Measurements from ENCODE around the gene DNAJC28.

Gene DNAJC28

GRCh38 chr21:33488936-33489335 is 2.6 kb downstream of the DNAJC28 start:
- no peaks in the 10 kb centered on the region for H3K79me1 ChIP-seq (ENCODE audit: low read depth, low read length)

GRCh38 chr21:33487996-33488395 is 3.5 kb downstream of the DNAJC28 start:
- no CpG with 5 or more reads among the region's 5 CpGs for WGBS, 2 donors (ENCODE audit: extremely low coverage in 2 of 2, insufficient read length in 2 of 2, insufficient replicate concordance in 1 of 2)
- no peak overlapping the region for H2AFZ ChIP-seq (ENCODE audit: low read length)
- H2AK5ac ChIP-seq (ENCODE audit: low read depth, low read length) = no peak overlapping the region
- H3K4ac ChIP-seq (ENCODE audit: low read length) = no peak overlapping the region
- H3K4me2 ChIP-seq (ENCODE audit: insufficient read depth, low read length, poor library complexity, severe bottlenecking) = no peak overlapping the region
- peaks cover 1 to 3% of the 10 kb centered on the region in 2 donors for H3K4me1 ChIP-seq (ENCODE audit: control insufficient read depth in 2 of 2, insufficient read depth in 1 of 2, low read depth in 1 of 2, low read length in 2 of 2)
- no peak overlapping the region for H4K91ac ChIP-seq (ENCODE audit: low read depth, low read length, poor library complexity)
- no peak overlapping the region for H2BK5ac ChIP-seq (ENCODE audit: low read length)
- H3K27ac ChIP-seq (replicated peaks; ENCODE audit: low read length) = no peak overlapping the region
- no peak overlapping the region for H2BK120ac ChIP-seq (ENCODE audit: low read depth, low read length)
- H3K14ac ChIP-seq (ENCODE audit: low read length) = no peak overlapping the region
- no peak overlapping the region for H3K9ac ChIP-seq (ENCODE audit: low read depth, low read length, poor library complexity)
- H4K8ac ChIP-seq (ENCODE audit: low read depth, low read length) = no peak overlapping the region
- H2BK12ac ChIP-seq (ENCODE audit: low read length) = no peak overlapping the region
- no peaks in the 10 kb centered on the region for H3K36me3 ChIP-seq (replicated peaks in 1 of 2; ENCODE audit: control insufficient read depth in 2 of 2, insufficient read depth in 2 of 2, low read length in 2 of 2)
- no peak overlapping the region for H2BK15ac ChIP-seq (ENCODE audit: low read length)
- H3K27me3 ChIP-seq (ENCODE audit: control insufficient read depth in 3 of 3, insufficient read depth in 3 of 3, low read depth in 1 of 3, low read length in 3 of 3) = no peaks in the 10 kb centered on the region
- no peaks in the 10 kb centered on the region for H3K9me3 ChIP-seq (replicated peaks in 1 of 2; ENCODE audit: control insufficient read depth in 2 of 2, insufficient read depth in 1 of 2, low read depth in 1 of 2, low read length in 2 of 2)
- DNase-seq (ENCODE audit: low spot score) = no peak
- H3K18ac ChIP-seq (ENCODE audit: low read length) = no peak overlapping the region
- H3K4me3 ChIP-seq (ENCODE audit: low read length in 2 of 2) = no peak overlapping the region
- H3K23ac ChIP-seq (ENCODE audit: low read depth, low read length, poor library complexity) = no peak overlapping the region
- no peaks in the 10 kb centered on the region for H3K79me1 ChIP-seq (ENCODE audit: low read depth, low read length)

More at GRCh38 chr21:33488936-33489335, 2.6 kb downstream of the DNAJC28 start:
- Histone ChIP-seq H4K8ac (ENCODE audit: low read depth, low read length) (no peak overlapping the region), H3K4me2 (ENCODE audit: insufficient read depth, low read length, poor library complexity, severe bottlenecking) (no peak overlapping the region), H4K91ac (ENCODE audit: low read depth, low read length, poor library complexity) (no peak overlapping the region), H3K4me3 (ENCODE audit: low read length in 2 of 2) (no peak overlapping the region), H3K18ac (ENCODE audit: low read length) (no peak overlapping the region), H3K9ac (ENCODE audit: low read depth, low read length, poor library complexity) (no peak overlapping the region), H3K27ac (replicated peaks; ENCODE audit: low read length) (no peak overlapping the region), H2AFZ (ENCODE audit: low read length) (no peak overlapping the region), H3K23ac (ENCODE audit: low read depth, low read length, poor library complexity) (no peak overlapping the region), H2BK5ac (ENCODE audit: low read length) (no peak overlapping the region), H3K4me1 (ENCODE audit: control insufficient read depth in 2 of 2, insufficient read depth in 1 of 2, low read depth in 1 of 2, low read length in 2 of 2) (peaks cover 1 to 3% of the 10 kb centered on the region in 2 donors), H3K4ac (ENCODE audit: low read length) (no peak overlapping the region), H3K27me3 (ENCODE audit: control insufficient read depth in 3 of 3, insufficient read depth in 3 of 3, low read depth in 1 of 3, low read length in 3 of 3) (no peaks in the 10 kb centered on the region), H3K14ac (ENCODE audit: low read length) (no peak overlapping the region), H3K9me3 (replicated peaks in 1 of 2; ENCODE audit: control insufficient read depth in 2 of 2, insufficient read depth in 1 of 2, low read depth in 1 of 2, low read length in 2 of 2) (no peaks in the 10 kb centered on the region), H2AK5ac (ENCODE audit: low read depth, low read length) (no peak overlapping the region), H3K36me3 (replicated peaks in 1 of 2; ENCODE audit: control insufficient read depth in 2 of 2, insufficient read depth in 2 of 2, low read length in 2 of 2) (no peaks in the 10 kb centered on the region), H2BK15ac (ENCODE audit: low read length) (no peak overlapping the region), H2BK12ac (ENCODE audit: low read length) (no peak overlapping the region), H2BK120ac (ENCODE audit: low read depth, low read length) (no peak overlapping the region)
- no peak for DNase-seq (ENCODE audit: low spot score)
- no CpG with 5 or more reads among the region's 4 CpGs for WGBS, 2 donors (ENCODE audit: extremely low coverage in 2 of 2, insufficient read length in 2 of 2, insufficient replicate concordance in 1 of 2)

- DNase-seq (ENCODE audit: low spot score) = no peak
Measured at GRCh38 chr21:33481314-33481943, 10.1 kb downstream of the DNAJC28 start.

GRCh38 chr21:33480481-33481103 is 10.9 kb downstream of the DNAJC28 start:
- WGBS, 2 donors (ENCODE audit: extremely low coverage in 2 of 2, insufficient read length in 2 of 2, insufficient replicate concordance in 1 of 2) = no CpG with 5 or more reads among the region's 17 CpGs

More at GRCh38 chr21:33481314-33481943, 10.1 kb downstream of the DNAJC28 start:
- Histone ChIP-seq H4K8ac (ENCODE audit: low read depth, low read length) (no peak overlapping the region), H3K27ac (replicated peaks; ENCODE audit: low read length) (no peak overlapping the region), H3K4me3 (ENCODE audit: low read length in 2 of 2) (peak overlapping the region in 1 of 2 donors; percentile 64), H3K23ac (ENCODE audit: low read depth, low read length, poor library complexity) (peak overlapping the region; percentile 22), H2BK15ac (ENCODE audit: low read length) (peak overlapping the region; percentile 78), H3K9ac (ENCODE audit: low read depth, low read length, poor library complexity) (no peak overlapping the region), H2BK5ac (ENCODE audit: low read length) (no peak overlapping the region), H2AFZ (ENCODE audit: low read length) (no peak overlapping the region), H2BK120ac (ENCODE audit: low read depth, low read length) (no peak overlapping the region), H4K91ac (ENCODE audit: low read depth, low read length, poor library complexity) (no peak overlapping the region), H3K18ac (ENCODE audit: low read length) (no peak overlapping the region), H3K4me2 (ENCODE audit: insufficient read depth, low read length, poor library complexity, severe bottlenecking) (no peak overlapping the region), H2BK12ac (ENCODE audit: low read length) (no peak overlapping the region), H3K36me3 (replicated peaks in 1 of 2; ENCODE audit: control insufficient read depth in 2 of 2, insufficient read depth in 2 of 2, low read length in 2 of 2) (peaks cover 0 to 3% of the 10 kb centered on the region in 2 donors), H3K27me3 (ENCODE audit: control insufficient read depth in 3 of 3, insufficient read depth in 3 of 3, low read depth in 1 of 3, low read length in 3 of 3) (no peaks in the 10 kb centered on the region), H3K79me1 (ENCODE audit: low read depth, low read length) (peaks cover 5% of the 10 kb centered on the region), H3K9me3 (replicated peaks in 1 of 2; ENCODE audit: control insufficient read depth in 2 of 2, insufficient read depth in 1 of 2, low read depth in 1 of 2, low read length in 2 of 2) (no peaks in the 10 kb centered on the region), H2AK5ac (ENCODE audit: low read depth, low read length) (no peak overlapping the region), H3K4me1 (ENCODE audit: control insufficient read depth in 2 of 2, insufficient read depth in 1 of 2, low read depth in 1 of 2, low read length in 2 of 2) (peaks cover 0 to 6% of the 10 kb centered on the region in 2 donors), H3K14ac (ENCODE audit: low read length) (no peak overlapping the region), H3K4ac (ENCODE audit: low read length) (no peak overlapping the region)
- no CpG with 5 or more reads among the region's 9 CpGs for WGBS, 2 donors (ENCODE audit: extremely low coverage in 2 of 2, insufficient read length in 2 of 2, insufficient replicate concordance in 1 of 2)

More at GRCh38 chr21:33480481-33481103, 10.9 kb downstream of the DNAJC28 start:
- H2BK12ac ChIP-seq (ENCODE audit: low read length) = peak overlapping the region; percentile 3
- peak overlapping the region; percentile 75 for H2BK5ac ChIP-seq (ENCODE audit: low read length)
- H4K8ac ChIP-seq (ENCODE audit: low read depth, low read length) = no peak overlapping the region
- peak overlapping the region; percentile 86 for H3K4me2 ChIP-seq (ENCODE audit: insufficient read depth, low read length, poor library complexity, severe bottlenecking)
- no peak overlapping the region for H2BK15ac ChIP-seq (ENCODE audit: low read length)
- peak overlapping the region; percentile 90 for H3K27ac ChIP-seq (replicated peaks; ENCODE audit: low read length)
- H3K36me3 ChIP-seq (replicated peaks in 1 of 2; ENCODE audit: control insufficient read depth in 2 of 2, insufficient read depth in 2 of 2, low read length in 2 of 2) = peaks cover 0 to 3% of the 10 kb centered on the region in 2 donors
- no peak overlapping the region for H2BK120ac ChIP-seq (ENCODE audit: low read depth, low read length)
- H3K79me1 ChIP-seq (ENCODE audit: low read depth, low read length) = peaks cover 5% of the 10 kb centered on the region
- H2AK5ac ChIP-seq (ENCODE audit: low read depth, low read length) = no peak overlapping the region
- H3K9me3 ChIP-seq (replicated peaks in 1 of 2; ENCODE audit: control insufficient read depth in 2 of 2, insufficient read depth in 1 of 2, low read depth in 1 of 2, low read length in 2 of 2) = no peaks in the 10 kb centered on the region
- peak overlapping the region; percentile 75 to 86 for H3K4me3 ChIP-seq (ENCODE audit: low read length in 2 of 2)
- H3K4me1 ChIP-seq (ENCODE audit: control insufficient read depth in 2 of 2, insufficient read depth in 1 of 2, low read depth in 1 of 2, low read length in 2 of 2) = peaks cover 0 to 6% of the 10 kb centered on the region in 2 donors
- H3K23ac ChIP-seq (ENCODE audit: low read depth, low read length, poor library complexity) = peak overlapping the region; percentile 93
- H3K14ac ChIP-seq (ENCODE audit: low read length) = no peak overlapping the region
- H3K27me3 ChIP-seq (ENCODE audit: control insufficient read depth in 3 of 3, insufficient read depth in 3 of 3, low read depth in 1 of 3, low read length in 3 of 3) = no peaks in the 10 kb centered on the region
- H2AFZ ChIP-seq (ENCODE audit: low read length) = peak overlapping the region; percentile 93
- H3K18ac ChIP-seq (ENCODE audit: low read length) = peak overlapping the region; percentile 97
- no peak overlapping the region for H3K4ac ChIP-seq (ENCODE audit: low read length)
- H4K91ac ChIP-seq (ENCODE audit: low read depth, low read length, poor library complexity) = no peak overlapping the region
- H3K9ac ChIP-seq (ENCODE audit: low read depth, low read length, poor library complexity) = peak overlapping the region; percentile 84
- no peak for DNase-seq (ENCODE audit: low spot score)
